Frontal cortex (tissue), 4 donors: ENCODE measurements around the gene TSPAN10. TPM values are rescaled to one million over a fixed set of nuclear protein-coding genes. Genes with fewer than 3 reads are reported as not detected.
A peak's percentile ranks its signal among the peaks of the same experiment; 100 is the strongest.
"Not testable (repeated sequence)": the region's sequence is repeated elsewhere in the genome, so short reads cannot be mapped to it uniquely, and the experiment has no call there.

Source experiments
- DNase-seq, 2 donors: peaks; one replicate each; pipeline ENCODE4 v3.0.0; 2012; ENCODE audit warnings: low spot score in 2 of 2
- FAIRE-seq: peaks from 2 replicates; lab custom pipeline; 2012; peaks lifted over from hg19 to GRCh38; lab: Jason Lieb, UNC
- total RNA-seq: library from RNA; depleted of rRNA; stranded (reverse); fragments of >200 nt; gene quantifications from one replicate; pipeline ENCODE4 v1.2.3, GENCODE V29; 2014
- donor health status: control.
- donor health status: control.
- donor health status: control.

Gene TSPAN10
- not detected for total RNA-seq

- FAIRE-seq (no peak), DNase-seq (peak; percentile 95)
Measured at GRCh38 chr17:81636505-81637288, at the start of gene TSPAN10, which contains the start of gene NPLOC4. Gene TSPAN10 (plus strand): TSS chr17:81637196. CDS start chr17:81642413, 5,217 bp downstream. Gene NPLOC4 (minus strand): TSS chr17:81637112. CDS start chr17:81636930, 182 bp downstream.

- no peak for FAIRE-seq
- no peak for DNase-seq
Measured at GRCh38 chr17:81589612-81590011, 47.4 kb upstream of the TSPAN10 start.

- FAIRE-seq, result no peak
- DNase-seq, result no peak
Measured at GRCh38 chr17:81590121-81590520, 46.9 kb upstream of the TSPAN10 start.

GRCh38 chr17:81591971-81592370, 45.0 kb upstream of the TSPAN10 start:
- FAIRE-seq, result no peak

GRCh38 chr17:81593105-81593871, 43.7 kb upstream of the TSPAN10 start:
- no peak for DNase-seq
- FAIRE-seq, result no peak

More at GRCh38 chr17:81591971-81592370, 45.0 kb upstream of the TSPAN10 start:
- no peak for DNase-seq

- no peak for DNase-seq
- FAIRE-seq, result no peak
Measured at GRCh38 chr17:81599719-81600486, 37.1 kb upstream of the TSPAN10 start.

GRCh38 chr17:81601525-81602120, 35.4 kb upstream of the TSPAN10 start:
- peak in 1 of 2 donors; percentile 66 for DNase-seq
- no peak for FAIRE-seq

GRCh38 chr17:81603846-81604610, 33.0 kb upstream of the TSPAN10 start:
- DNase-seq (no peak), FAIRE-seq (no peak)

GRCh38 chr17:81607431-81607830, 29.6 kb upstream of the TSPAN10 start:
- DNase-seq (no peak), FAIRE-seq (no peak)

GRCh38 chr17:81608082-81608481, 28.9 kb upstream of the TSPAN10 start:
- FAIRE-seq (no peak), DNase-seq (no peak)

GRCh38 chr17:81608605-81609004, 28.4 kb upstream of the TSPAN10 start:
- FAIRE-seq (no peak), DNase-seq (no peak)

- DNase-seq (no peak), FAIRE-seq (no peak)
Measured at GRCh38 chr17:81609541-81610311, 27.3 kb upstream of the TSPAN10 start.

GRCh38 chr17:81612172-81612970, 24.6 kb upstream of the TSPAN10 start:
- FAIRE-seq, result no peak
- DNase-seq, result no peak

GRCh38 chr17:81615401-81615930, 21.5 kb upstream of the TSPAN10 start:
- no peak for DNase-seq
- FAIRE-seq, result no peak

- DNase-seq, result no peak
- FAIRE-seq, result no peak
Measured at GRCh38 chr17:81616877-81617276, 20.1 kb upstream of the TSPAN10 start.

GRCh38 chr17:81618307-81618706, 18.7 kb upstream of the TSPAN10 start:
- FAIRE-seq, DNase-seq: not testable (repeated sequence)

GRCh38 chr17:81621494-81622130, 15.4 kb upstream of the TSPAN10 start:
- DNase-seq (no peak), FAIRE-seq (no peak)
